Activated CD8-positive, alpha-beta memory T cell treated with anti-CD3 and anti-CD28 coated beads, Interleukin-2, amount 10 ng/mL, durations not matched to agents 7 days and 5 days (primary cell): ENCODE data around the gene TSPAN8. TPM values are rescaled to one million over a fixed set of nuclear protein-coding genes. Genes with fewer than 3 reads are reported as not detected.

ENCODE experiments used
- ATAC-seq: fragments of 150-1000 bp; cut with Tn5 transposase; one replicate; pipeline ENCODE4 v1.10.0; 2021; ENCODE audit warnings: moderate library complexity
- CTCF ChIA-PET: fragments of 350-600 bp; sonication (Branson Sonifier 250); formaldehyde crosslinking; loops from one replicate; lab custom pipeline; 2021; ENCODE audit warnings: antibody characterized with exemption; lab: Charles Lee
- DNase-seq: peaks from one replicate; pipeline ENCODE4 v3.0.0-alpha.2; 2020
- H3K27ac Mint-ChIP-seq: one replicate; pipeline ENCODE4 v1.8.0; 2021; ENCODE audit warnings: mild to moderate bottlenecking, mixed read lengths
- H3K27me3 Mint-ChIP-seq: one replicate; pipeline ENCODE4 v1.8.0; 2021; ENCODE audit warnings: mixed read lengths
- H3K36me3 Mint-ChIP-seq: one replicate; pipeline ENCODE4 v1.8.0; 2021; ENCODE audit warnings: mild to moderate bottlenecking, mixed read lengths
- H3K4me1 Mint-ChIP-seq: one replicate; pipeline ENCODE4 v1.8.0; 2021; ENCODE audit warnings: mixed read lengths
- H3K4me3 Mint-ChIP-seq: one replicate; pipeline ENCODE4 v1.8.0; 2021; ENCODE audit warnings: mild to moderate bottlenecking, moderate library complexity, mixed read lengths
- H3K9me3 Mint-ChIP-seq: one replicate; pipeline ENCODE4 v1.8.0; 2022; ENCODE audit warnings: low read depth, mixed read lengths
- total RNA-seq, 2 experiments: library from RNA; stranded (reverse); gene quantifications; one replicate each; pipeline ENCODE4 v1.2.3, GENCODE V29; 2021

Gene TSPAN8
- total RNA-seq = not detected

- Mint-ChIP-seq H3K4me3 (no peak within 1 kb of the TSS), H3K36me3 (no peaks in the 10 kb centered on the region), H3K27ac (no peak within 1 kb of the TSS)
Measured at GRCh38 chr12:71157601-71158233, at the start of gene TSPAN8. Gene TSPAN8, minus strand, starts transcription at chr12:71157999. Its CDS starts 321 bp downstream, at chr12:71157678.

GRCh38 chr12:71201136-71201679 is 43.4 kb upstream of the TSPAN8 start:
- no peak overlapping the region for H3K27ac Mint-ChIP-seq
- H3K4me1 Mint-ChIP-seq = no peaks in the 10 kb centered on the region
- no peak for DNase-seq
- no peaks in the 10 kb centered on the region for H3K36me3 Mint-ChIP-seq
- H3K4me3 Mint-ChIP-seq = no peak overlapping the region
- no peaks in the 10 kb centered on the region for H3K27me3 Mint-ChIP-seq
- CTCF ChIA-PET = no interaction called here
- ATAC-seq = no peak
- H3K9me3 Mint-ChIP-seq = no peaks in the 10 kb centered on the region

More at GRCh38 chr12:71157601-71158233, at the start of gene TSPAN8:
- DNase-seq (no peak), ATAC-seq (no peak)
- CTCF ChIA-PET = no interaction called here
- no peaks in the 10 kb centered on the region for H3K27me3 Mint-ChIP-seq
- no peaks in the 10 kb centered on the region for H3K4me1 Mint-ChIP-seq
- H3K9me3 Mint-ChIP-seq = no peaks in the 10 kb centered on the region

- no peaks in the 10 kb centered on the region for H3K9me3 Mint-ChIP-seq
- CTCF ChIA-PET = no interaction called here
- no peaks in the 10 kb centered on the region for H3K36me3 Mint-ChIP-seq
- no peaks in the 10 kb centered on the region for H3K27me3 Mint-ChIP-seq
- H3K4me3 Mint-ChIP-seq = no peak overlapping the region
- no peak overlapping the region for H3K27ac Mint-ChIP-seq
- DNase-seq (no peak), ATAC-seq (no peak)
- H3K4me1 Mint-ChIP-seq = no peaks in the 10 kb centered on the region
Measured at GRCh38 chr12:71200706-71201105, 42.9 kb upstream of the TSPAN8 start.

DNA sequence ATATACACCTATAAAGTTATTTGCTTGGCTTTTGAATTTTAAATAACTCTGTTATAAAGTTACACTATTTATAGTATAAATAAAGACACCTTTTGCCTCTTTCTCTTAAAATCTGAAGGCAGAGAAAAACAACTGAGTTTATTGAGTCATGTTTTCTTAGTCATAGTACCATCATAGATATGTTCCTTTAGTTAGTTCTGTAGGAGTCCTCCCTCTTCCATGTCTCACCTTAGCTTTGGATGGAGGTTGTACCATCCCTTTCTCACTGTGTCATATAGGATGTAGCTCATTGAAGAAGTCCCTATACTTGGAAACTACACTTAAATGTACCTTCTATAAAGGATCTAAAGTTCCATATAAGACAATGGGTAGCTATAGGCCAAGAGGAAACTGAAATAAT is 39.7 kb upstream of the TSPAN8 start:
- Mint-ChIP-seq H3K27ac (no peak overlapping the region), H3K27me3 (no peaks in the 10 kb centered on the region), H3K4me1 (no peaks in the 10 kb centered on the region), H3K9me3 (no peaks in the 10 kb centered on the region), H3K36me3 (no peaks in the 10 kb centered on the region), H3K4me3 (no peak overlapping the region)
- CTCF ChIA-PET = no interaction called here
- DNase-seq = no peak
- ATAC-seq = no peak

GRCh38 chr12:71195338-71195896 is 37.6 kb upstream of the TSPAN8 start:
- H3K9me3 Mint-ChIP-seq = no peaks in the 10 kb centered on the region

GRCh38 chr12:71194657-71195056 is 36.9 kb upstream of the TSPAN8 start:
- H3K4me1 Mint-ChIP-seq = no peaks in the 10 kb centered on the region
- no peak overlapping the region for H3K4me3 Mint-ChIP-seq
- DNase-seq (no peak), ATAC-seq (no peak)
- no peak overlapping the region for H3K27ac Mint-ChIP-seq
- CTCF ChIA-PET = no interaction called here
- no peaks in the 10 kb centered on the region for H3K36me3 Mint-ChIP-seq
- no peaks in the 10 kb centered on the region for H3K27me3 Mint-ChIP-seq
- no peaks in the 10 kb centered on the region for H3K9me3 Mint-ChIP-seq

More at GRCh38 chr12:71195338-71195896, 37.6 kb upstream of the TSPAN8 start:
- Mint-ChIP-seq H3K27me3 (no peaks in the 10 kb centered on the region), H3K4me3 (no peak overlapping the region), H3K27ac (no peak overlapping the region), H3K36me3 (no peaks in the 10 kb centered on the region), H3K4me1 (no peaks in the 10 kb centered on the region)
- ATAC-seq (no peak), DNase-seq (no peak)
- CTCF ChIA-PET = no interaction called here

DNA sequence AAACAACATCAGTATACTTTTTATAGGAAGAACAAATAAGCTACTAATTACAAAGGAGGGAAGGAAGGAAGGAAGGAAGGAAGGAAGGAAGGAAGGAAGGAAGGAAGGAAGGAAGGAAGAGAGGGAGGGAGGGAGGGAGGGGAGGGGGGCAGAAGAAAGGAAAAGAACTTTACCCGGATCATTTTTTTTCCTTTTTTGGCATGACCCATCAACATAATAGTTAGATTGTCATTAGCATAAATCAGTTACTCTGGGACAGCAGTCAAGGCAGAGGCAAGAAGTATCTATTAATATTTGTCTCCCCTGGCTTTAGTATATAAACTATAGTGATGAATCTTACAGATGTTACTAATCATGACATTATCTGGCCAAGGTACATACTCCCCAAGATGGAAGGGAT is 35.2 kb upstream of the TSPAN8 start:
- Mint-ChIP-seq H3K9me3 (no peaks in the 10 kb centered on the region), H3K27ac (no peak overlapping the region), H3K36me3 (no peaks in the 10 kb centered on the region), H3K4me3 (no peak overlapping the region), H3K4me1 (no peaks in the 10 kb centered on the region), H3K27me3 (no peaks in the 10 kb centered on the region)
- ATAC-seq (no peak), DNase-seq (no peak)
- CTCF ChIA-PET = no interaction called here

- H3K9me3 Mint-ChIP-seq = no peaks in the 10 kb centered on the region
- CTCF ChIA-PET = no interaction called here
- H3K27me3 Mint-ChIP-seq = no peaks in the 10 kb centered on the region
- no peaks in the 10 kb centered on the region for H3K36me3 Mint-ChIP-seq
- no peak overlapping the region for H3K4me3 Mint-ChIP-seq
- no peak for ATAC-seq
- H3K4me1 Mint-ChIP-seq = no peaks in the 10 kb centered on the region
- H3K27ac Mint-ChIP-seq = no peak overlapping the region
- no peak for DNase-seq
Measured at GRCh38 chr12:71191509-71192196, 33.9 kb upstream of the TSPAN8 start.

DNA sequence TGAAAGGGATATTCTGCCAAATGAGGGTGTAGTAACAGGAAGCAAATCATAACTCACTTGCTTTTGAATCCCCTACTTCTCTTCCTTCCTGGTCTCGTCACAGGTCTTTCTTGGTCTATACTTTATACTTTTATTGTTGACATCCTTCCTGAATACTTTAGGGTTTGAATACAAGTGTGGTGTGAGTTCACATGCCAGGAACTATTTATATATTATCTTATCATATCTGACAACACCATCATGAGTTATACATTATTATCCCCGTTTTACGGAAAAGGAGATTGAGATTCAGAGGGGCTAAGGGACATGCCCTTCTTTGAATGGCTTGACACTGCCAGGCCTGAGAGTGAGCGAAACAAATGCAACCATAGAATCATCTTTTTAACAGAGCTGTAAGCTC is 33.0 kb upstream of the TSPAN8 start:
- Mint-ChIP-seq H3K4me3 (no peak overlapping the region), H3K27me3 (no peaks in the 10 kb centered on the region), H3K9me3 (no peaks in the 10 kb centered on the region), H3K36me3 (no peaks in the 10 kb centered on the region), H3K4me1 (no peaks in the 10 kb centered on the region), H3K27ac (no peak overlapping the region)
- CTCF ChIA-PET = no interaction called here
- ATAC-seq = no peak
- DNase-seq = no peak

DNA sequence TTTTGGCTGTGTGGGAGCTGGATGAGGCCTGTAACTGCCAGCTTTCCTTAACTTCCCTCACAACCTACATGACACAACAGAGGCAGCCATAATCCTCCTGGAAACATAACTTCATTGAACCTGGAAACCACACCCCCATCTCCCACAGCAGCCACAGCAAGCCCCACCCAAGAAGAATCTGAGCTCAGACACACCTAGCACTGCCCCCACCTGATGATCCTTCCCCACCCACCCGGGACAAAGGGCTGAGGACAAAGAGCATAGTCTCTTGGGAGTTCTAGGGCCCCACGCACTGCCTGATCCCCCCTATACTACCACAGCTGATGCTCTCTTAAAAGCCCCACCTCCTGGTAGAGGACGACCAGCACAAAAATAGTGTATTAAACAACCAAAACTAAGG is 29.6 kb upstream of the TSPAN8 start:
- CTCF ChIA-PET = no interaction called here
- Mint-ChIP-seq H3K4me3 (no peak overlapping the region), H3K27me3 (no peaks in the 10 kb centered on the region), H3K9me3 (peaks cover 1% of the 10 kb centered on the region), H3K4me1 (no peaks in the 10 kb centered on the region), H3K27ac (no peak overlapping the region), H3K36me3 (no peaks in the 10 kb centered on the region)
- DNase-seq (no peak), ATAC-seq (no peak)

GRCh38 chr12:71186571-71187288 is 28.9 kb upstream of the TSPAN8 start:
- no peak for DNase-seq
- Mint-ChIP-seq H3K27ac (no peak overlapping the region), H3K9me3 (peaks cover 2% of the 10 kb centered on the region), H3K4me1 (no peaks in the 10 kb centered on the region), H3K36me3 (no peaks in the 10 kb centered on the region), H3K4me3 (no peak overlapping the region), H3K27me3 (no peaks in the 10 kb centered on the region)
- no peak for ATAC-seq
- CTCF ChIA-PET = no interaction called here

GRCh38 chr12:71183846-71184245 is 26.0 kb upstream of the TSPAN8 start:
- Mint-ChIP-seq H3K4me1 (no peaks in the 10 kb centered on the region), H3K4me3 (no peak overlapping the region), H3K9me3 (peaks cover 6% of the 10 kb centered on the region), H3K27me3 (no peaks in the 10 kb centered on the region), H3K27ac (no peak overlapping the region), H3K36me3 (no peaks in the 10 kb centered on the region)
- ATAC-seq (no peak), DNase-seq (no peak)
- CTCF ChIA-PET = no interaction called here

DNA sequence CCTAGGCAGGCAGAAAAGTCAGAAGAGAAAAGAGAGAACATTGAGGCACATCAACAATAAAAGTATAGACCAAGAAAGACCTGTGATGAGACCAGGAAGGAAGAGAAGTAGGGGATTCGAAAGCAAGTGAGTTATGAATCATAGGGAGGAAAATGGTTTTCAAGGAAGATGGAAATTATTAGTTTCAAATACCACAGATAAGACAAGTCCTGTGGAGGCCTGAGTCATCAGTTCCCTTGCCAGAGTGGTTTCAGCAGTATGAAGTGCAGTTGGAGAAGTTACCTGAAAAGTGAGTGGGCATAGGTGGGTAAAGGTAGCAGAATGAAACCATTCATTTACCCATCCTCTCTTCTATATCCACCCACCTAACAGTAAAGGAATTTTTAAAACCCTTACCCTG is 25.2 kb upstream of the TSPAN8 start:
- ATAC-seq = no peak

More for the DNA sequence above, 25.2 kb upstream of the TSPAN8 start:
- H3K27me3 Mint-ChIP-seq = no peaks in the 10 kb centered on the region
- H3K9me3 Mint-ChIP-seq = peaks cover 6% of the 10 kb centered on the region
- H3K36me3 Mint-ChIP-seq = no peaks in the 10 kb centered on the region
- no peaks in the 10 kb centered on the region for H3K4me1 Mint-ChIP-seq
- CTCF ChIA-PET = no interaction called here
- no peak overlapping the region for H3K4me3 Mint-ChIP-seq
- H3K27ac Mint-ChIP-seq = no peak overlapping the region
- DNase-seq = no peak
